ENCODE results near the gene PPARG.

Gene PPARG

DNA sequence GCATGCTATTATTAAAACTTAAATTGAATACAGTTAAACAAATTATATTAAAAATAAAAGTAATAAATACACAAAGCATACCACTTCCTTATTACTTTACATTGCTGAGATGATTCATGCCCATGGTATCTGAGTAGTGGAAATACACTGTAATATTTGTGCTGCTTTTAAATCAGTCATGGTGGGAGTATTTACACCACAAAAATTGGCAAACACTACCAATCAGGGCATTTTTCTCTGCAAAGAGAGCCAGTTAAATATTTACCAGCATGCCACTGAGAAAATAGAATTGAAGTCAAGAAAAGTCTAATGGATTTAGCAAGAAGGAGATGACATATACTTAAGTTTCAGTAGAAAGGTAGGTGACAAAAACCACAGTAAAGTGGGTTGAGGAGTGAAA is 19.6 kb downstream of the PPARG start:
- TF ChIP-seq CTCF (IDR thresholded peaks at IDR 0.05) = no peak
- no peak overlapping the region for H3K27ac Mint-ChIP-seq
- H3K4me3 Mint-ChIP-seq = no peak overlapping the region
- H3K9me3 Mint-ChIP-seq = no peaks in the 10 kb centered on the region
- no peaks in the 10 kb centered on the region for H3K4me1 Mint-ChIP-seq
- DNase-seq = no peak
- H3K27me3 Mint-ChIP-seq (ENCODE audit: low read depth, poor library complexity) = peaks cover 21% of the 10 kb centered on the region
- no peaks in the 10 kb centered on the region for H3K36me3 Mint-ChIP-seq (ENCODE audit: low read depth)

DNA sequence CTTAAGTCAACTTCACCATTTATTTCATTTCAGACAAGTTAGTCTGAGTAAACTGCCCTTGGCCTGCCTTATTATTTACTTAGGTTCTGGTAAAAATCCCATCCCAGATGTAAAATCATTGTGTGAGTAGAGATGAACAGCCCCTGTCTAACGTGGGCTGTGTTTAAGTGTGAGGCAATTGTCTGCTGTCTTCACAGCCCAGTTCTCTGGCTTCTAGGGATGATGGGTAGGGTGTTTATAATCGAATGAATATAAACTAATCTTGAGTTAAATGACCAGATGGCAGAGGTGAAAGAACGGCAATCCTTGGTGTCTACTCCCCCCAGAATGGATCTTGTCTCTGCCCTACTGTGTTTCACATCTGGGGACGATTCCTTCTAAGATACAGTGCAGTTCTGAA is 20.8 kb downstream of the PPARG start:
- H3K4me3 Mint-ChIP-seq = no peak overlapping the region
- no peak for DNase-seq
- H3K9me3 Mint-ChIP-seq = no peaks in the 10 kb centered on the region
- TF ChIP-seq CTCF (IDR thresholded peaks at IDR 0.05) = no peak
- no peaks in the 10 kb centered on the region for H3K36me3 Mint-ChIP-seq (ENCODE audit: low read depth)
- H3K27ac Mint-ChIP-seq = no peak overlapping the region
- H3K4me1 Mint-ChIP-seq = no peaks in the 10 kb centered on the region
- peaks cover 13% of the 10 kb centered on the region for H3K27me3 Mint-ChIP-seq (ENCODE audit: low read depth, poor library complexity)

- no peaks in the 10 kb centered on the region for H3K9me3 Mint-ChIP-seq
- no peaks in the 10 kb centered on the region for H3K36me3 Mint-ChIP-seq (ENCODE audit: low read depth)
- peaks cover 5% of the 10 kb centered on the region for H3K4me1 Mint-ChIP-seq
- peaks cover 12% of the 10 kb centered on the region for H3K27me3 Mint-ChIP-seq (ENCODE audit: low read depth, poor library complexity)
- no peak overlapping the region for H3K4me3 Mint-ChIP-seq
- H3K27ac Mint-ChIP-seq = no peak overlapping the region
- TF ChIP-seq CTCF (IDR thresholded peaks at IDR 0.05) = no peak
- no peak for DNase-seq
Observed at GRCh38 chr3:12312010-12312409, 23.1 kb downstream of the PPARG start.

GRCh38 chr3:12313519-12313918 is 24.6 kb downstream of the PPARG start:
- H3K4me1 Mint-ChIP-seq = peaks cover 5% of the 10 kb centered on the region
- no peak overlapping the region for H3K4me3 Mint-ChIP-seq

DNA sequence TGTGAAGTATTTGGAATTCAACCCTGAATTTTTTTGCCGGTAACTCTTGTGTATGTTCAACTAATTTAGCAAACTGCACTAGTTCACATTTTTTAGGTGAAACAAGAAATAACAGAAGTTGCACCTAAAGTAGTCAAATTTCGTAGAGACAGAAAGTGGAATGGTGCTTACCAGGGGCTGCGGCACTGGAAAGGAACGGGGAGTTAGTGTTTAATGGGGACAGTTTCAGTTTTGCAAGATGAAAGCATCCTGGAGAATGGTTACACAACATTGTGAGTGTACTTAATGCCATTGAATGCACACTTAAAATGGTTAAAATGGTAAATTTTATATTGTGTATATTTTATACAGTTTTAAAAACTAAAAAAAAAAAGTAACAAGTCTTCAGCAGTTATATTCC is 27.4 kb downstream of the PPARG start:
- H3K27me3 Mint-ChIP-seq (ENCODE audit: low read depth, poor library complexity) = peaks cover 9% of the 10 kb centered on the region
- H3K9me3 Mint-ChIP-seq = no peaks in the 10 kb centered on the region
- H3K27ac Mint-ChIP-seq = no peak overlapping the region
- H3K4me3 Mint-ChIP-seq = no peak overlapping the region
- DNase-seq = no peak
- H3K4me1 Mint-ChIP-seq = peaks cover 5% of the 10 kb centered on the region
- TF ChIP-seq CTCF (IDR thresholded peaks at IDR 0.05) = no peak
- no peaks in the 10 kb centered on the region for H3K36me3 Mint-ChIP-seq (ENCODE audit: low read depth)

More at GRCh38 chr3:12313519-12313918, 24.6 kb downstream of the PPARG start:
- no peaks in the 10 kb centered on the region for H3K36me3 Mint-ChIP-seq (ENCODE audit: low read depth)
- TF ChIP-seq CTCF (IDR thresholded peaks at IDR 0.05) = no peak
- no peak for DNase-seq
- H3K9me3 Mint-ChIP-seq = no peaks in the 10 kb centered on the region
- peaks cover 9% of the 10 kb centered on the region for H3K27me3 Mint-ChIP-seq (ENCODE audit: low read depth, poor library complexity)
- H3K27ac Mint-ChIP-seq = no peak overlapping the region

DNA sequence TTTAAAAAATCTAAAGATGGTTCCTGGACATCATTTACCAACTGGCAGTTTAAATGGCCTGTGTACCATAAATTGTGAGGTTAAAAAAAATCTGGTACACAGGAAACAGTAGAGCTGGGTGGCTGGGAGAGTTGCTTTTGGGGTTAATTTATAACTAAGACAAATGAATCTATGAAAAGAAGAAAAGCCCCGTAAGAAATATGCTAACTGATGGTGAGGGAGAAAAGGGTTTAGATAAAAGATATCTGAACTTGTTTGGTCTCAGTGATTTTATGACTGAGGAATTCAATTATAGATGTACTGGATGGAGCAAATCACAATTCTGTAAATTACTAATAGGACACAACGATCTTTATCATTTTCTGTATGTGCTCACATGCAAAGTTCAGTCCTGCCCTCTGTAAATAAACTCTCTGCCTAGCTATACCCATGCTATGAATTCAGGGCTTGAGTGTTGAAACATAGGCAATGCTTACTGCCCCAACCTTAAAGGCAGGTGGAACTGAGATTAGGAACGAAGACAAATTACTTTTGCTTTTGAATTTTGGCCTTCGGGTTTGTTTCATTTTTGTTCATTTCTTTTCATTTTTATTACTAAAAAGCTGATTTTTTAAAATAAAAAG is 28.0 kb downstream of the PPARG start:
- Mint-ChIP-seq H3K4me3 (no peak overlapping the region), H3K27ac (no peak overlapping the region)

More for the DNA sequence above, 28.0 kb downstream of the PPARG start:
- no peaks in the 10 kb centered on the region for H3K9me3 Mint-ChIP-seq
- no peaks in the 10 kb centered on the region for H3K36me3 Mint-ChIP-seq (ENCODE audit: low read depth)
- H3K4me1 Mint-ChIP-seq = peaks cover 5% of the 10 kb centered on the region
- DNase-seq = no peak
- peaks cover 12% of the 10 kb centered on the region for H3K27me3 Mint-ChIP-seq (ENCODE audit: low read depth, poor library complexity)
- TF ChIP-seq CTCF (IDR thresholded peaks at IDR 0.05) = no peak
